ENCODE data around the gene ELF2. TPM values are rescaled to one million over a fixed set of nuclear protein-coding genes. Genes with fewer than 3 reads are reported as not detected.
A peak's percentile ranks its signal among the peaks of the same experiment; 100 is the strongest.
"Not testable (repeated sequence)": the region's sequence is repeated elsewhere in the genome, so short reads cannot be mapped to it uniquely, and the experiment has no call there.

ELF2 gene
- total RNA-seq, 1 donor = 52.2 TPM

- TF ChIP-seq CTCF (IDR thresholded peaks at IDR 0.05; ENCODE audit: insufficient read depth, low read length) = no peak
- H3K4me3 ChIP-seq (ENCODE audit: low read depth, low read length) = no peak overlapping the region
- no peak for DNase-seq (ENCODE audit: low read depth)
Measured at GRCh38 chr4:139027776-139028175, 149.2 kb downstream of the ELF2 start.

GRCh38 chr4:139025841-139026240 lies 151.2 kb downstream of the ELF2 start:
- DNase-seq (ENCODE audit: low read depth) = no peak
- no peak overlapping the region for H3K4me3 ChIP-seq (ENCODE audit: low read depth, low read length)
- TF ChIP-seq CTCF (IDR thresholded peaks at IDR 0.05; ENCODE audit: insufficient read depth, low read length) = no peak

GRCh38 chr4:139024686-139025085 lies 152.3 kb downstream of the ELF2 start:
- H3K4me3 ChIP-seq (ENCODE audit: low read depth, low read length) = no peak overlapping the region
- no peak for DNase-seq (ENCODE audit: low read depth)
- no peak for TF ChIP-seq CTCF (IDR thresholded peaks at IDR 0.05; ENCODE audit: insufficient read depth, low read length)

GRCh38 chr4:139022835-139023234 lies 154.2 kb downstream of the ELF2 start:
- no peak for TF ChIP-seq CTCF (IDR thresholded peaks at IDR 0.05; ENCODE audit: insufficient read depth, low read length)
- H3K4me3 ChIP-seq (ENCODE audit: low read depth, low read length) = no peak overlapping the region
- DNase-seq (ENCODE audit: low read depth) = no peak

- DNase-seq (ENCODE audit: low read depth); H3K4me3 ChIP-seq (ENCODE audit: low read depth, low read length): not testable (repeated sequence)
Measured at GRCh38 chr4:139021071-139021470, 155.9 kb downstream of the ELF2 start.

GRCh38 chr4:139020384-139020783 lies 156.6 kb downstream of the ELF2 start:
- no peak overlapping the region for H3K4me3 ChIP-seq (ENCODE audit: low read depth, low read length)
- TF ChIP-seq CTCF (IDR thresholded peaks at IDR 0.05; ENCODE audit: insufficient read depth, low read length) = no peak
- no peak for DNase-seq (ENCODE audit: low read depth)

- peak; percentile 42 for DNase-seq (ENCODE audit: low read depth)
- H3K4me3 ChIP-seq (ENCODE audit: low read depth, low read length) = peak overlapping the region; percentile 47
- TF ChIP-seq CTCF (IDR thresholded peaks at IDR 0.05; ENCODE audit: insufficient read depth, low read length) = no peak
Measured at GRCh38 chr4:139018971-139019758, 157.9 kb downstream of the ELF2 start.

Measured in fibroblast of the aortic adventitia (primary cell).